SH-SY5Y (cell line): ENCODE results near the gene APP.

Experiments
- GATA2 ChIP-seq: IDR thresholded peaks from 2 replicates; pipeline ENCODE4 v1.6.1; 2011; ENCODE audit warnings: mild to moderate bottlenecking, low read depth, low read length
- GATA3 ChIP-seq: IDR thresholded peaks from 2 replicates; pipeline ENCODE4 v1.6.1; 2011; ENCODE audit warnings: low read depth, mild to moderate bottlenecking, low read length, moderate library complexity

APP gene

GRCh38 chr21:26171258-26172100 lies 909 bp upstream of the APP start:
- TF ChIP-seq GATA2, result no peak
- TF ChIP-seq GATA3, result no peak

- TF ChIP-seq GATA3, result no peak
- TF ChIP-seq GATA2, result no peak
Observed at GRCh38 chr21:26169611-26170470, 729 bp downstream of the APP start.

- TF ChIP-seq GATA3, result no peak
- TF ChIP-seq GATA2, result no peak
Observed at GRCh38 chr21:26169061-26169610, 1.4 kb downstream of the APP start.

GRCh38 chr21:26168371-26168770 lies 2.2 kb downstream of the APP start:
- no peak for TF ChIP-seq GATA3
- no peak for TF ChIP-seq GATA2

GRCh38 chr21:26167593-26167992 lies 3.0 kb downstream of the APP start:
- peak; percentile 59 for TF ChIP-seq GATA2
- no peak for TF ChIP-seq GATA3

GRCh38 chr21:26165331-26165730 lies 5.2 kb downstream of the APP start:
- TF ChIP-seq GATA3 (no peak), GATA2 (no peak)

- TF ChIP-seq GATA2, result no peak
- no peak for TF ChIP-seq GATA3
Observed at GRCh38 chr21:26164311-26164710, 6.3 kb downstream of the APP start.

- no peak for TF ChIP-seq GATA2
- no peak for TF ChIP-seq GATA3
Observed at GRCh38 chr21:26162081-26162480, 8.5 kb downstream of the APP start.

GRCh38 chr21:26159869-26160268 lies 10.7 kb downstream of the APP start:
- TF ChIP-seq GATA2 (no peak), GATA3 (no peak)

GRCh38 chr21:26157801-26158200 lies 12.8 kb downstream of the APP start:
- no peak for TF ChIP-seq GATA2
- TF ChIP-seq GATA3, result no peak

GRCh38 chr21:26154753-26155152 lies 15.8 kb downstream of the APP start:
- no peak for TF ChIP-seq GATA3
- TF ChIP-seq GATA2, result no peak

- TF ChIP-seq GATA3 (no peak), GATA2 (no peak)
Observed at GRCh38 chr21:26153758-26154157, 16.8 kb downstream of the APP start.

- TF ChIP-seq GATA2, result no peak
- TF ChIP-seq GATA3, result no peak
Observed at GRCh38 chr21:26148840-26149354, 21.7 kb downstream of the APP start.

- no peak for TF ChIP-seq GATA3
- TF ChIP-seq GATA2, result no peak
Observed at GRCh38 chr21:26148071-26148839, 22.3 kb downstream of the APP start.
